WTC11 (cell line): Measurements from ENCODE around the gene PRR33. TPM values are rescaled to one million over a fixed set of nuclear protein-coding genes. Genes with fewer than 3 reads are reported as not detected.

Source experiments
- ATAC-seq: fragments of 200-7000 bp; cut with Tn5 transposase; 2 replicates; pipeline ENCODE4 v1.10.0; 2021; ENCODE audit warnings: mild to moderate bottlenecking, moderate library complexity
- CTCF ChIA-PET: fragments of 300-600 bp; sonication (Branson Sonifier 250); formaldehyde crosslinking; loops from one replicate; lab custom pipeline; 2021; ENCODE audit warnings: antibody characterized with exemption; lab: Charles Lee
- POLR2A ChIA-PET: fragments of 350-600 bp; sonication (Branson Sonifier 250); formaldehyde crosslinking; loops from one replicate; lab custom pipeline; 2021; ENCODE audit warnings: antibody characterized with exemption; lab: Charles Lee
- DNase-seq: peaks from one replicate; pipeline ENCODE4 v3.0.0; 2021; ENCODE audit warnings: low spot score
- H3K27ac Mint-ChIP-seq: 2 replicates; pipeline ENCODE4 v1.8.0; 2021; ENCODE audit warnings: mixed read lengths
- H3K27me3 Mint-ChIP-seq: 2 replicates; pipeline ENCODE4 v1.8.0; 2021; ENCODE audit warnings: low read depth, mild to moderate bottlenecking, moderate library complexity, mixed read lengths
- H3K36me3 Mint-ChIP-seq: 2 replicates; pipeline ENCODE4 v1.8.0; 2021; ENCODE audit warnings: mixed read lengths
- H3K4me1 Mint-ChIP-seq: 2 replicates; pipeline ENCODE4 v1.8.0; 2022; ENCODE audit warnings: mixed read lengths
- H3K4me3 Mint-ChIP-seq: 2 replicates; pipeline ENCODE4 v1.8.0; 2021; ENCODE audit warnings: mild to moderate bottlenecking, moderate library complexity, mixed read lengths
- H3K9me3 Mint-ChIP-seq: 2 replicates; pipeline ENCODE4 v1.8.0; 2021; ENCODE audit warnings: mixed read lengths
- AFF4 ChIP-seq: sonication (generic); formaldehyde crosslinking; IDR thresholded peaks from 2 replicates; pipeline ENCODE4 v1.8.1; 2023; ENCODE audit warnings: mild to moderate bottlenecking, missing genetic modification reagents, borderline replicate concordance
- ATF3 ChIP-seq: sonication (generic); formaldehyde crosslinking; conservative IDR thresholded peaks from 2 replicates; pipeline ENCODE4 v1.8.1; 2022; ENCODE audit warnings: mild to moderate bottlenecking, missing genetic modification reagents
- ATF6 ChIP-seq: sonication (generic); formaldehyde crosslinking; IDR thresholded peaks from 2 replicates; pipeline ENCODE4 v1.8.1; 2023; ENCODE audit warnings: mild to moderate bottlenecking, missing genetic modification reagents
- ETV6 ChIP-seq: sonication (generic); formaldehyde crosslinking; IDR thresholded peaks from 2 replicates; pipeline ENCODE4 v1.8.1; 2022; ENCODE audit warnings: mild to moderate bottlenecking, missing genetic modification reagents
- HMGXB4 ChIP-seq: sonication (generic); formaldehyde crosslinking; IDR thresholded peaks from 2 replicates; pipeline ENCODE4 v1.8.1; 2023; ENCODE audit warnings: mild to moderate bottlenecking, moderate library complexity, missing genetic modification reagents
- IRF1 ChIP-seq: sonication (generic); formaldehyde crosslinking; IDR thresholded peaks from 2 replicates; pipeline ENCODE4 v1.8.0; 2023; ENCODE audit warnings: missing genetic modification reagents
- JAZF1 ChIP-seq: fragments of 250-450 bp; sonication (Bioruptor Pico); IDR thresholded peaks from 2 replicates; pipeline ENCODE4 v1.9.0; 2021; ENCODE audit warnings: moderate library complexity, mild to moderate bottlenecking, inconsistent platforms
- JUN ChIP-seq: sonication (generic); formaldehyde crosslinking; IDR thresholded peaks from 2 replicates; pipeline ENCODE4 v1.8.0; 2023; ENCODE audit warnings: mild to moderate bottlenecking, missing genetic modification reagents
- MAX ChIP-seq: sonication (generic); formaldehyde crosslinking; IDR thresholded peaks from 2 replicates; pipeline ENCODE4 v1.8.0; 2022; ENCODE audit warnings: mild to moderate bottlenecking, missing genetic modification reagents
- MYBL2 ChIP-seq: sonication (generic); formaldehyde crosslinking; IDR thresholded peaks from 2 replicates; pipeline ENCODE4 v1.8.1; 2023; ENCODE audit warnings: mild to moderate bottlenecking, moderate library complexity, missing genetic modification reagents
- NFATC4 ChIP-seq: fragments of 250-450 bp; sonication (Bioruptor Pico); IDR thresholded peaks from 2 replicates; pipeline ENCODE4 v1.9.0; 2021; ENCODE audit warnings: mild to moderate bottlenecking
- NR3C1 ChIP-seq: sonication (generic); formaldehyde crosslinking; conservative IDR thresholded peaks from 2 replicates; pipeline ENCODE4 v1.8.1; 2023; ENCODE audit warnings: low read depth, mild to moderate bottlenecking, missing genetic modification reagents
- OVOL2 ChIP-seq: fragments of 250-450 bp; sonication (Bioruptor Pico); IDR thresholded peaks from 2 replicates; pipeline ENCODE4 v1.9.0; 2021; ENCODE audit warnings: mild to moderate bottlenecking, borderline replicate concordance
- PRDM15 ChIP-seq: sonication (generic); formaldehyde crosslinking; IDR thresholded peaks from 2 replicates; pipeline ENCODE4 v1.8.0; 2022; ENCODE audit warnings: missing genetic modification reagents
- RORB ChIP-seq: fragments of 250-450 bp; sonication (Bioruptor Pico); IDR thresholded peaks from 2 replicates; pipeline ENCODE4 v1.9.0; 2021; ENCODE audit warnings: mild to moderate bottlenecking
- SMAD4 ChIP-seq: sonication (generic); formaldehyde crosslinking; IDR thresholded peaks from 2 replicates; pipeline ENCODE4 v1.8.0; 2022; ENCODE audit warnings: mild to moderate bottlenecking, missing genetic modification reagents
- SP1 ChIP-seq: sonication (generic); formaldehyde crosslinking; conservative IDR thresholded peaks from 2 replicates; pipeline ENCODE4 v1.8.1; 2022; ENCODE audit warnings: missing genetic modification reagents
- ZMAT4 ChIP-seq: fragments of 250-450 bp; sonication (Bioruptor Pico); IDR thresholded peaks from 2 replicates; pipeline ENCODE4 v1.9.0; 2021; ENCODE audit warnings: mild to moderate bottlenecking
- ZNF416 ChIP-seq: fragments of 250-450 bp; sonication (Bioruptor Pico); IDR thresholded peaks from 2 replicates; pipeline ENCODE4 v1.9.0; 2021; ENCODE audit warnings: mild to moderate bottlenecking, inconsistent platforms
- total RNA-seq: library from RNA; stranded (reverse); gene quantifications from 3 replicates; pipeline ENCODE4 v1.2.3, GENCODE V29; 2021

The PRR33 gene
- total RNA-seq, 1 experiment from 2014 or later: not detected

- DNase-seq (no peak), ATAC-seq (no peak)
- H3K27ac Mint-ChIP-seq: no peak overlapping the region
- ChIA-PET CTCF (interaction anchor here (0.6 to 4.6 kb wide), 11 partner anchors 11 to 360 kb away, joined by 3 to 23 read pairs (median 4); no protein-coding TSS in a partner anchor), POLR2A (no interaction called here)
- H3K4me3 Mint-ChIP-seq: no peak overlapping the region
- H3K27me3 Mint-ChIP-seq: peaks cover 2% of the 10 kb centered on the region; the same call in 1 of the 2 replicates
- no peaks in the 10 kb centered on the region for H3K9me3 Mint-ChIP-seq
- H3K36me3 Mint-ChIP-seq: no peaks in the 10 kb centered on the region
- TF ChIP-seq NFATC4 (CRISPR knock-in tag): no peak
- TF ChIP-seq ATF6 (CRISPR knock-in tag): no peak
- TF ChIP-seq MAX (CRISPR knock-in tag): no peak
- no peak for TF ChIP-seq JAZF1
- no peak for TF ChIP-seq PRDM15 (CRISPR knock-in tag)
- no peak for TF ChIP-seq JUN (CRISPR knock-in tag)
- TF ChIP-seq HMGXB4 (CRISPR knock-in tag): no peak
- no peak for TF ChIP-seq ETV6 (CRISPR knock-in tag)
- TF ChIP-seq OVOL2 (CRISPR knock-in tag): no peak
- TF ChIP-seq IRF1 (CRISPR knock-in tag): no peak
- no peak for TF ChIP-seq RORB (CRISPR knock-in tag)
- TF ChIP-seq ATF3 (CRISPR knock-in tag): no peak
- TF ChIP-seq ZNF416: no peak
- H3K4me1 Mint-ChIP-seq: peaks cover 24% of the 10 kb centered on the region
Measured at GRCh38 chr11:1906181-1906580, 14.5 kb upstream of the PRR33 start.

- Mint-ChIP-seq H3K4me1 (peaks cover 9% of the 10 kb centered on the region), H3K27ac (no peak overlapping the region), H3K4me3 (no peak overlapping the region), H3K9me3 (no peaks in the 10 kb centered on the region), H3K36me3 (no peaks in the 10 kb centered on the region), H3K27me3 (peaks cover 10% of the 10 kb centered on the region)
- ATAC-seq (no peak), DNase-seq (no peak)
- ChIA-PET POLR2A (no interaction called here), CTCF (interaction anchor here (1.1 kb wide), 1 partner anchor 252 kb away, joined by 3 read pairs; no protein-coding TSS in a partner anchor)
- TF ChIP-seq ZMAT4: no peak
- TF ChIP-seq OVOL2 (CRISPR knock-in tag): no peak
- no peak for TF ChIP-seq SMAD4 (CRISPR knock-in tag)
- no peak for TF ChIP-seq MYBL2 (CRISPR knock-in tag)
- no peak for TF ChIP-seq NR3C1 (CRISPR knock-in tag)
- TF ChIP-seq AFF4 (CRISPR knock-in tag): no peak
- TF ChIP-seq SP1 (CRISPR knock-in tag): no peak
Measured at GRCh38 chr11:1899686-1900085, 8.0 kb upstream of the PRR33 start.
